AG04450 (cell line): ENCODE results near the gene METTL13. TPM values are rescaled to one million over a fixed set of nuclear protein-coding genes. Genes with fewer than 3 reads are reported as not detected.
"Not testable (repeated sequence)": the region's sequence is repeated elsewhere in the genome, so short reads cannot be mapped to it uniquely, and the experiment has no call there.

Experiments used
- CTCF ChIA-PET: fragments of 300-600, 350-600 bp; formaldehyde crosslinking; extraction: SDS; loops from one replicate; lab custom pipeline; 2022; ENCODE audit warnings: antibody characterized with exemption, inconsistent platforms; lab: Charles Lee
- POLR2A ChIA-PET: fragments of 350-600 bp; formaldehyde crosslinking; extraction: SDS; loops from one replicate; lab custom pipeline; 2021; ENCODE audit warnings: antibody characterized with exemption, inconsistent platforms; lab: Yijun Ruan, JAX
- DNase-seq: peaks from one replicate; pipeline ENCODE4 v3.0.0-alpha.2; 2011; ENCODE audit warnings: low read depth, low spot score
- H3K27ac ChIP-seq: one replicate; pipeline ENCODE4 v1.5.1; 2012; ENCODE audit warnings: low read depth, low read length, control low read depth
- H3K27me3 ChIP-seq: one replicate; pipeline ENCODE4 v1.6.0; 2012; ENCODE audit warnings: low read length; ENCODE audit not compliant: control insufficient read depth, insufficient read depth
- H3K4me3 ChIP-seq: 2 replicates; pipeline ENCODE4 v1.5.1; 2011; ENCODE audit warnings: mild to moderate bottlenecking, low read depth, low read length, control low read depth
- H3K9me3 ChIP-seq: 2 replicates; pipeline ENCODE4 v1.5.1; 2012; ENCODE audit warnings: low read length; ENCODE audit not compliant: control insufficient read depth, insufficient read depth
- CTCF ChIP-seq: IDR thresholded peaks from 2 replicates; pipeline ENCODE4 v1.5.1; 2011; ENCODE audit warnings: low read depth, low read length, control low read depth, inconsistent platforms
- polyA plus RNA-seq: library from polyadenylated mRNA; depleted of rRNA; stranded (reverse); fragments of >200 nt; gene quantifications from 2 replicates; pipeline ENCODE4 v1.2.3, GENCODE V29; 2011

Gene METTL13
- polyA plus RNA-seq, 1 experiment: 32.0 TPM

- no peak for TF ChIP-seq CTCF
- POLR2A ChIA-PET: interaction anchor here (1.7 kb wide), 1 partner anchor 183 kb away, joined by 4 read pairs; no protein-coding TSS in a partner anchor
- no peak overlapping the region for H3K27ac ChIP-seq
- no peaks in the 10 kb centered on the region for H3K27me3 ChIP-seq
- DNase-seq: no peak
- H3K9me3 ChIP-seq: no peaks in the 10 kb centered on the region
- CTCF ChIA-PET: interaction anchor here (0.7 to 9.7 kb wide), 3 partner anchors 94 to 186 kb away, joined by 3 to 484 read pairs (median 60); no protein-coding TSS in a partner anchor
- H3K4me3 ChIP-seq: no peak overlapping the region
Observed at GRCh38 chr1:171798765-171799164, 17.3 kb downstream of the METTL13 start.

- TF ChIP-seq CTCF: no peak
- no peak for DNase-seq
- Histone ChIP-seq H3K27ac (no peak overlapping the region), H3K9me3 (no peaks in the 10 kb centered on the region), H3K27me3 (no peaks in the 10 kb centered on the region), H3K4me3 (no peak overlapping the region)
- ChIA-PET CTCF (interaction anchor here (0.7 to 9.7 kb wide), 5 partner anchors 13 to 186 kb away, joined by 3 to 484 read pairs (median 19); no protein-coding TSS in a partner anchor), POLR2A (interaction anchor here (1.7 kb wide), 1 partner anchor 183 kb away, joined by 4 read pairs; no protein-coding TSS in a partner anchor)
Observed at GRCh38 chr1:171799166-171799565, 17.7 kb downstream of the METTL13 start.

- not testable (repeated sequence) for DNase-seq, H3K27me3 ChIP-seq, H3K9me3 ChIP-seq, H3K4me3 ChIP-seq, H3K27ac ChIP-seq
- CTCF ChIA-PET: interaction anchor here (0.7 to 9.7 kb wide), 13 partner anchors 10 to 380 kb away, joined by 3 to 484 read pairs (median 6); partner anchors contain the start of gene METTL13
- POLR2A ChIA-PET: interaction anchor here (1.7 kb wide), 1 partner anchor 182 kb away, joined by 4 read pairs; no protein-coding TSS in a partner anchor
Observed at GRCh38 chr1:171799698-171800097, 18.2 kb downstream of the METTL13 start.

GRCh38 chr1:171800342-171800741 is 18.9 kb downstream of the METTL13 start:
- Histone ChIP-seq H3K4me3 (no peak overlapping the region), H3K27ac (no peak overlapping the region), H3K9me3 (no peaks in the 10 kb centered on the region), H3K27me3 (no peaks in the 10 kb centered on the region)
- TF ChIP-seq CTCF: no peak
- DNase-seq: no peak
- POLR2A ChIA-PET: interaction anchor here (1.1 to 1.7 kb wide), 2 partner anchors 58 to 182 kb away, joined by 4 read pairs; partner anchors contain the start of gene VAMP4
- CTCF ChIA-PET: interaction anchor here (0.6 to 9.7 kb wide), 24 partner anchors 10 to 379 kb away, joined by 3 to 484 read pairs (median 6); partner anchors contain the start of genes DNM3 and METTL13

- POLR2A ChIA-PET: interaction anchor here (1.1 kb wide), 1 partner anchor 59 kb away, joined by 4 read pairs; the partner anchor contains the start of gene VAMP4
Observed at GRCh38 chr1:171800851-171801250, 19.4 kb downstream of the METTL13 start.

More at GRCh38 chr1:171800851-171801250, 19.4 kb downstream of the METTL13 start:
- Histone ChIP-seq H3K4me3 (no peak overlapping the region), H3K27me3 (no peaks in the 10 kb centered on the region), H3K27ac (no peak overlapping the region), H3K9me3 (no peaks in the 10 kb centered on the region)
- CTCF ChIA-PET: interaction anchor here (0.6 to 9.7 kb wide), 26 partner anchors 8 to 235 kb away, joined by 3 to 484 read pairs (median 6); partner anchors contain the start of genes DNM3 and METTL13
- TF ChIP-seq CTCF: no peak
- no peak for DNase-seq
